Measurements from ENCODE around the gene ALCAM. TPM values are rescaled to one million over a fixed set of nuclear protein-coding genes. Genes with fewer than 3 reads are reported as not detected.
A peak's percentile ranks its signal among the peaks of the same experiment; 100 is the strongest.

The ALCAM gene
- total RNA-seq, 1 donor from 2014 or later, result 88.3 TPM

GRCh38 chr3:105483476-105483875 is 116.8 kb downstream of the ALCAM start:
- DNase-seq (ENCODE audit: low read depth, low spot score), result no peak

- no peak for DNase-seq (ENCODE audit: low read depth, low spot score)
Observed at GRCh38 chr3:105490045-105490444, 123.3 kb downstream of the ALCAM start.

DNA sequence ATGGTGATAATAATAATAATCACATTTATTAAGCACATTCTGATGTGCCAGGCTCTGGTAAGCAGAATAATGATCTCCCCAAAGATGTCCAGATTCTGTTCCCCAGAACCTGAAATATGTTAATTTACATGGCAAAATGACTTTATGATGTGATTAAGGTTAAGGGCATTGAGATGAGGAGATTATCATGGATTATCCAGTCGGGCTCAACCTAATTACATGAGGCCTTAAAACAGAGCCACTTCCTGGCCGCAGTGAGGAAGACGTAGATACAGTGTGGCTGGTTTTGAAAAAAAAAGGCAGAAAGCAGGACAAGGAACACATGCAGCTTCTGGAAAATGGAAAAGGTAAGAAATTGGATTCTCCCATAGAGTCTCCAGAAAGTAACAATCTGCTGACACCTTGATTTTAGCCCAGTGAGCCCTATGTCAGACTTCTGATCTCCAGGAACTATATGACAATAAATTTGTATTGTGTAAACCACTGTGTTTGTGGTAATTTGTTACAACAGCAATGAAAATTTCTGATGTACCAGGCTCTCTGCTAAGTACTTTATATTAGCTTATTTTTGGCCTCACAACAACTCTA is 126.7 kb downstream of the ALCAM start:
- no peak for DNase-seq (ENCODE audit: low read depth, low spot score)

GRCh38 chr3:105495021-105495420 is 128.3 kb downstream of the ALCAM start:
- no peak for DNase-seq (ENCODE audit: low read depth, low spot score)

DNA sequence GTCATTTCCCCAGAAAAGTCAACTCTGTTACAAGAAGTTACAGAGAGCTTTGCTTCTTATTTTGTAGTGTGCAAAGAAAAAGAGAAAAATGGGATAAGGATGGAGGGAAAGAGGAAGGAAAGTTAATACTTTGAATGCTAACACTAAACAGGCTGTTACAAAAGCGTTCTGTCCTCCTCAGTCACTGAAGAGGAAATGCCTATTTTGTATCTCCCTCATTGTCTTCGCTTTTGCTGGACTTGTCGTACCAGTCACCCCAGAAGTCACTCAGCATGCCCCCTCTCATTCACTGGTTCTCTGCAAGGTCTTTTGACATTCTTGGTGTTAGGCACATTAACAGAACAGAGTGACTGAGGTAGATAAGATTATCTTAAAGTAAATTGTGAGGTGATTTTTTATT is 129.6 kb downstream of the ALCAM start:
- no peak for DNase-seq (ENCODE audit: low read depth, low spot score)

DNA sequence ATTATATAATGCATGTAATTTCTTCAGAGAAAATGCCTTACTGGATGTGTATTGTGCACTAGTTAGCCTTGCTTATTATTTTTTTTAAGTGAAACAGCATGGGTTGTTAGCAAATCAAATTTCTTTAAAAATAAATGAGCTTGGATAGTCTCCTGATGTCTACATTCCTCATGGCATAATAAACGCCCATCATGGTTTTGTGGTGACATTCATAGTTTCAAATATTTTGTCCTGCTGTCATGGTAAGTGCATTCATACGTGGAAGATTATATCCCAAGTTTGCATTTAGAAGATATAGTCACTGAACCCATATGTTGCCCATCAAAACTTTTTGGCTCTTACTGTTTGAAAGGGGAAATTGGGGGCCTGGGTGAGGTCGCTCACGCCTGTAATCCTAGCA is 130.7 kb downstream of the ALCAM start:
- DNase-seq (ENCODE audit: low read depth, low spot score), result no peak

- no peak for DNase-seq (ENCODE audit: low read depth, low spot score)
Observed at GRCh38 chr3:105499961-105500360, 133.3 kb downstream of the ALCAM start.

DNA sequence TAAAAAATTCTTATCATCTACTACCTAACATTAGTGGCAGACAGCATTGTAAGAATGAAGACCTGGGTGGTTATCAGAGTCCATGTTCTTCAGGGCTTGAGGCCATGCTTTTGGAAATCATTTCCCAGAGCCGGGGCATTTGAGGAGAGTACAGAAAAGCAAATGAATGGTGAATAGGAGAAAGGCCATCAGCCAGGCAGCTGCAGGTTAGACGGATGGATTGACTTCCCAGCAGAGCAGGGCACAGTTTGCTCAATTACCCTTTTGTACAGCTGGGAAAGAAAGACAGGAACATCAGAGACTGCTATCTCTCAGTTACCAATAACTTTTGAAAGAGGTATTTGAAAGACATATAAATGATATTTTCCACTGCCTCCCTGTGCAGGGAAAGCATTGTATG is 135.6 kb downstream of the ALCAM start:
- no peak for DNase-seq (ENCODE audit: low read depth, low spot score)

DNA sequence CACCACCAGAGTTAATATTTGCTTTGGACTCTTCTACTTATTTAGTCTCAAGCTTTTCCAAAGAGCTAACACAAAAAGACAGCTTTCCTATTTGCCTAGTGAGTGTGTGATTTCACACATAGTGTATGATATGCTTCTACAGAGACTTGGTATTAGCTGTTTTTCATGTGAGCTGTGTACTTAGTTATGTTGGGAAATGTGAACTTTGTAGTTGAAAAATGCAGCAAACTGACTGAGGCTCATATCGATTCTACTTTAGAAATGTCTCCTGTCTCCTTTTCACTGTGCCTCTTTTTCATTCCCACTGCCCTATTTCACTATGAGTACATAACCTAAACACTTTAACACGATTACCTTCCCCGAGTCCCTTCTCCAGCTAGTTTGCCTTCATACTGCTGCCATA is 136.5 kb downstream of the ALCAM start:
- no peak for DNase-seq (ENCODE audit: low read depth, low spot score)

GRCh38 chr3:105504440-105504951 is 137.8 kb downstream of the ALCAM start:
- DNase-seq (ENCODE audit: low read depth, low spot score), result no peak

GRCh38 chr3:105505170-105505569 is 138.5 kb downstream of the ALCAM start:
- no peak for DNase-seq (ENCODE audit: low read depth, low spot score)

DNA sequence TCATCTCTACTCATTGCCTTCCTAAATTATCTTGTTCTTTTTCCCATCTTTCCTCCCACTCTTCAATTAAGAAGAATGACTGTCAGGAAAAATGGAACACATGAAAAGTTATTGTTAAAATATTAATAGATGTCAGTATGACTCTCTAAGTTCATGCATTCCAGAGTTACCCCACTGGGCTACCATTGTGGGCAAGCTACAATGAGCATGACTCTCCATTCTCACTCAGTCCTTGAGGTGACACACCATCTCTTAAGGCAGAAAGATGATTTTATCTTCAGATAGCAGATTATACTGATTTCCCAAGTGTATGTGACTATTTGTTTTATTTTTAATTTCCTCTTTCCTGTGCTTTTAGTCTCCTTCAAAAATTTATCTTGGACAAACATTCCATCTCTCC is 144.3 kb downstream of the ALCAM start:
- no peak for DNase-seq (ENCODE audit: low read depth, low spot score)

DNA sequence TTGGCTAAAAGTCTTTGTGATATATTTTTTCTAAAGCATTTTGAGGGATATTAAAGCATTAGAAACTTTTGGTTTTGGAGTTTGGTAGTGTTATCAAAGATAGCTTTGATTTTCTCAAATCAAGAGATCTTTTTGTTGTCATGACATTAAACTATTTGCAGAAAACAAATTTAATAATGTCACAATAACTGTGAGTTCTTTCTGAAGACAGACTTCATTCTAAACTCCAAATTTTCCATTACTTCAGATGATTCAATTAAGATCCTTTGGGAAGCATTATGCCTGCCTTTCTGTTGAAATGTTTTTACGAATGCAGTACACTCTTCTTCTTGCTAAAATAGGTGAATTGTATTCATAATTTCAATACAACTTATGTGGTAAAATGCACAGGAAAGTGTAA is 145.4 kb downstream of the ALCAM start:
- no peak for DNase-seq (ENCODE audit: low read depth, low spot score)

- no peak for DNase-seq (ENCODE audit: low read depth, low spot score)
Observed at GRCh38 chr3:105513042-105513441, 146.3 kb downstream of the ALCAM start.

DNA sequence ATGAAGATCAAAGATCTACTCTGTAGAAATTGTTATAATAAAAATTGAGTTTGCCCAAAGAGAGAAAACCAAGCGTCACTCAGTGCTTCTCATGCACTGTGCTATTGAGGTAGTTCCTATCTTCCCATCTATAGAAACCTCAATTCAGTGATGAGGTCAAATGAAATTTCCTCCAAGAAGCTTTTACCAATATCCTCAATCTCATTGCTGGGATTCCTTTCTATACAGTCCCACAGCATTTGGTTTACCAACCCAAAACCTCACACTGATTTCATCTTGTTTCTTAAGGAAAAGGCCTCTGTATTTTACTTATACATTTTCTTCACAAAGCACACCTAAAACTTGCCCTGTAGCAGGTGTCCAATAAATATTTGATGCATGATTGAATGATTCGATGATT is 147.2 kb downstream of the ALCAM start:
- no peak for DNase-seq (ENCODE audit: low read depth, low spot score)

DNA sequence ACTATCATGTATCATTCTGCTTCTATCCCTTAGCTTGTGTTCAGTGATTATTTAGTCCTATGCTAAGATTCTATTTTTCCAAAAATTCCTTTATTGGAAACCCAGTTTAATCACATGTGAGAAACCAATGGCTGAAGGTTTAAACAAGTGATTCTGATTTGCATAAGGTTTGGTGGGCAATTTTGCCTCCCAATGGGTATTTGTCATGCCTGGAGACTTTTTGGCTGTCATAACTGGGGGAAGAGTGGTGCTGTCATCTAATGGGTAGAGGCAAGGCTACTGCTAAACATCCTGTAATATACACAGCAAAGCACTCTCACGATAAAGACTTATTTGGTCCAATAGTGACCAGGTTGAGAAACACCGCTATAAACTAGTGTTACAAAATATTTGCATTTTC is 148.7 kb downstream of the ALCAM start:
- no peak for DNase-seq (ENCODE audit: low read depth, low spot score)

DNA sequence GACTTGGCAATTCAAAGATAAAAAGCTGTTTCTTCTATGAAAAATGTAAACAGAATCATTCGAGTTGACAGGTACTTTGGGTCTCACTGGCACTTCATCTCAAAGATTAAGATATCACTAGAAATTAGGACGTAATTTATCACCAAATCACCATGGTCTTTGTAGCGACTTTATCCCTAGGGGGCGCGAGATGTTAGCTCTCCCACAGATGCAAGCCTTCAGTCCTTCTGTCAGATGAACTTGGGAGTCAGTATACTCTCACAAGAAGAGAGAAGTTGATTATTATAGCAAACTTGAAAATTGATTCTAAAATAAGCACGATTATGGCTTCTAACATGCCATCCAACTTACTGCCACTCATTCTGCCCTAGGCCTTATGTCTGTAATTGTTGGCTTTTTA is 150.3 kb downstream of the ALCAM start:
- DNase-seq (ENCODE audit: low read depth, low spot score), result no peak

DNA sequence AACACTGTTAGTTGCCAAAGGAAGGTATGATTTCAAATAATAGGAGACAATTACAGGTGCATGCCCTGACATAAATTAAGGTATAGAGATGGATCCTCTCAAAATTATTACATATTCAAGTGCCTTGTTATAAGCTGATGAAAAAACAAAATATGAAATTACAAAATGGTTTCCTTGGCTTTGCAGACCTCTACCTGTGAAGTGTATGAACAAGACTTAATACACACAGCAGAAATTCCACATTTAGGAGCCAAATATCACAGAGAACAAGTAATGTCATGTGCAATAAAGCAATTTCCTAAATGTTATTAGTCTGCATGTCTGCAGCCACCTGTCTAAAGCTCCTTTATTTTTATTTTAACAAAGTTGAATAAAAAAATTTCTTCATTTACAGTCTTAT is 151.5 kb downstream of the ALCAM start:
- DNase-seq (ENCODE audit: low read depth, low spot score), result no peak

DNA sequence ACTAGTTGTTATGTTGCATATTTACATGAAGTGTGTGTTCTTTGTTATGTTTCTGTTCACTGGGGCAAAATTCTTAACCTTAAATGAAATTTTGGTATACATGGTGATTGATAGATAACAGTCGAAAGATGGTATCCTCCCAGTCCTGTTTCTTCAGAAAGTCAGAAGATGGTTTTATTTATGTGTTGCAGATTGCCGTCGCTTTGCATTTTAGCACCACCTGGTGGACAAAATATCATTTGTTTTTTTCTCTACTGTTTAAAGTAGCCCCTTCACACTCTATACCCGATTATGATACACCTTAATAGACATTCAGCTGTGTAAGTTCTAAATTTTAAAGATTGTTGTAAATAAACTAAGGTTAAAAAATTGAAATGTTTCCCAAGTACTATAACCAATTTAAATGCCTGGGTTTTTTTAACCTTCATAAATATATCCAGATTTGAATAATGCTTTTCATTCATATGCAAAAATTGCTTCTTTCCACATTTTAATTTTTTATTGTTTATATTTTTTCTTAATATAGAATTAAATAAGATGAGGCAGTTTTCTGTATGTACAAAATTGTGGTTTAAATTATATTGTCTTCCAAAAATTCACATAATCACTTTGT is 152.2 kb downstream of the ALCAM start:
- peak; percentile 10 for DNase-seq (ENCODE audit: low read depth, low spot score)

DNA sequence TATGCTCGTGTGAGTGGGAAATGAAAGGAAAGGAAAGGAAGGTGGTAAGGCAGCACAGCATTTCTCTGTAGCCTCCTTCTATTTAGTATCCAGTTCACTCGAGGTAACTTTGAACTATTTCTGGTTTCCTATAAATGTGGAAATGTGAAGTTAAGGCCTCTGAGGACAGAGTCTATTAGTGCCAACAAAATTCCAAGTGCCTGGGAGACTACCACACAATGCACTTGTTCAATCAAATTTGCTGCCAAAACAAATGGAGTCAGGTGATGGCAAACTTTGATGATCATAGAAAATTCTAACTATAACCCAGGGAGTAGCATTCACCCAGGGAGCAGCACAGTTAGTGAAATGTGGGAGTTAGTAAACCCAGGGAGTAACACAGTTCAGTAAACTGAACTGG is 155.1 kb downstream of the ALCAM start:
- no peak for DNase-seq (ENCODE audit: low read depth, low spot score)

DNA sequence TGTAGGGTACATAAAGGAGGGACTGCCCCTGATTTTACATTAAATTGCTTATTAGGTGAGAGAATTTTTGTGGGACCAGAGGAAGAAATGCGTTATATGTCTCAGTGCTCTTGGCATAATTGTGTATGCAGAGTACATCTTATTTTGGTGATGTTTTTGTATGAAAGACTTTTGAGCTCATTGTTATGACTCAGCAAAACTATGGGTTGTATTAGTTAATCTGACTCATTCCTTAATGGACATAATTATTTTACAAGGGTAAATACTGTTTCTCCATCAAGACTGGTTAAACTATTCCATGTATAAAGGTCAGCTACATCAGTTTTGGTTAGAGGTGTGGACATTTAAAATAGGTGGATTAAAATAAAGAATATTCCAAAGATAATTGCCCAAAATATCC is 156.8 kb downstream of the ALCAM start:
- no peak for DNase-seq (ENCODE audit: low read depth, low spot score)

DNA sequence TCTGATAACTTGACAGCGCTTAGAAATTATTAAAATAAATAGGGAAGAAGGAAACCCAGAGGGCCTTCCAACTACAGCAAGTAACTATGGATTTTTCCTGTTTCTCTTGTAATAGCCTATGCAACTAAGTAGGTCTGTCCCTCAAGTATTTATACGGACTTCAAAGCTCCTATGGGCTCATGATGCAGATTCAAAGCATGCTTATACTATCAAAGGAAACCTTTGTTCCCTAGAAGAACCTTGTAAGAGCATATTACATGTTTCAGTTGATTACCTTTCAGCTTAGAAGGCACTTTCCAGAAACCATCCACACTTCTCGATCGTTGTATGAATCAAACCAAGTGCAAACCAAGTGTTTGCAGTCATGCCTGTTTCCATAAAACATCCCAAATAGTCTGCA is 158.8 kb downstream of the ALCAM start:
- no peak for DNase-seq (ENCODE audit: low read depth, low spot score)

DNA sequence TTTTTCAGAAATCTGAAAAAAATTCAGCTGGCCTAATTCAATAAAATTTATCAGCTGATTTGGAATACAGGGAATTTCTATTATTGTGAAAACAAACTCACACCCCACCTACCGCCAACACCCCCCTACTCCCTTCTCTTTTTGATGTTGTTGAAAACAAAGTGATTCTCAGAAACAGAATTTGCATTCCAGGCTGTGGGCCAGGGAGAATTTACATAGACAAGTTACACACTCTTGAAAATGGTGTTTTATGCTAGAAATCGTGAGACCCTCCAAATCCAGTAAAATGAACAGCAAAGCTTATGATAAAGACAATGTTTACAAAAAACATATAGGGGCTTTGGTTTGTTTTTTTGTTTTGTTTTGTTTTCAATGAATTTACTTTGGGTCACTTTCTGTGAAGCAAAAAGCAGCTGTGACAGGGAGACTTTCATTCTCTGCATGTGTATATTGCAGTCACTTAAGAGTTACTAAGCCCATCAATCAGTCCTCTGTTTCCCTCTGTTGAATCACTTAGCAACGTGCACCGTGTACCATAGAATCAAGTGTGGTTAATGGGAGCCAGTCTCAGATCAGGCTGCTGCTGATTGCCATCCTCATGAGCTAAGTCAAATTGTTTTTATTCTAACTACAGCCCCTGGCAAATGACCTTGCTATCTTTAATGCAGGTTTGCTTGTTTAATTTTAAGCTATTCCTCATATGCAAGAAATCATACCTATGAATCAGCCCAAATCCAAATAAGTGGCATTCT is 159.8 kb downstream of the ALCAM start:
- no peak for DNase-seq (ENCODE audit: low read depth, low spot score)

All from pulmonary artery endothelial cell (primary cell).